CD4-positive, alpha-beta T cell (primary cell): ENCODE measurements around the gene JUP. TPM values are rescaled to one million over a fixed set of nuclear protein-coding genes. Genes with fewer than 3 reads are reported as not detected.

Experiments
- ATAC-seq: fragments of 200-7000 bp; cut with Tn5 transposase; one replicate; pipeline ENCODE4 v1.10.0; 2022; ENCODE audit warnings: mild to moderate bottlenecking; ENCODE audit not compliant: poor library complexity
- CTCF ChIA-PET: fragments of 350-600 bp; sonication (Branson Sonifier 250); formaldehyde crosslinking; loops from one replicate; lab custom pipeline; 2021; ENCODE audit warnings: antibody characterized with exemption, inconsistent platforms; lab: Charles Lee
- POLR2A ChIA-PET: fragments of 350-600 bp; sonication (Branson Sonifier 250); formaldehyde crosslinking; loops from one replicate; lab custom pipeline; 2021; ENCODE audit warnings: antibody characterized with exemption, inconsistent platforms; lab: Charles Lee
- DNase-seq, 14 experiments: peaks; one replicate each; pipeline ENCODE4 v3.0.0-alpha.2; 2013 to 2020; ENCODE audit warnings: mixed read lengths in 2 of 14
- H3K27ac ChIP-seq, 2 donors: one replicate each; pipeline versions ENCODE4 v1.5.1 to v1.7.0; 2013; ENCODE audit warnings: low read length in 2 of 2, low read depth in 1 of 2, mild to moderate bottlenecking in 1 of 2
- H3K27me3 ChIP-seq, 2 experiments: 1 replicate in 1 of 2; 2 replicates in 1 of 2; pipeline versions ENCODE4 v1.6.1 to v1.7.0; 2013; ENCODE audit warnings: low read length in 2 of 2, control low read depth in 1 of 2, mild to moderate bottlenecking in 1 of 2, moderate library complexity in 1 of 2; ENCODE audit not compliant: insufficient read depth in 2 of 2, control insufficient read depth in 1 of 2
- H3K36me3 ChIP-seq: one replicate; pipeline ENCODE4 v1.6.1; 2013; ENCODE audit warnings: low read length, control low read depth; ENCODE audit not compliant: insufficient read depth
- H3K4me1 ChIP-seq: one replicate; pipeline ENCODE4 v1.6.1; 2013; ENCODE audit warnings: low read length, control low read depth; ENCODE audit not compliant: insufficient read depth
- H3K4me3 ChIP-seq: one replicate; pipeline ENCODE4 v1.5.1; 2013; ENCODE audit warnings: mild to moderate bottlenecking, low read length, moderate library complexity
- H3K9me3 ChIP-seq, 2 experiments: 1 replicate in 1 of 2; 2 replicates in 1 of 2; pipeline versions ENCODE4 v1.6.1 to v1.7.0; 2013; ENCODE audit warnings: low read length in 2 of 2, mild to moderate bottlenecking in 2 of 2, control low read depth in 1 of 2, moderate library complexity in 1 of 2; ENCODE audit not compliant: control insufficient read depth in 1 of 2, insufficient read depth in 1 of 2
- H3K27ac Mint-ChIP-seq: one replicate; pipeline ENCODE4 v1.8.0; 2020; ENCODE audit warnings: mixed read lengths
- H3K27me3 Mint-ChIP-seq: one replicate; pipeline ENCODE4 v1.8.0; 2021; ENCODE audit warnings: mixed read lengths
- H3K36me3 Mint-ChIP-seq: one replicate; pipeline ENCODE4 v1.8.0; 2021; ENCODE audit warnings: low read depth, mixed read lengths
- H3K4me1 Mint-ChIP-seq: one replicate; pipeline ENCODE4 v1.8.0; 2021; ENCODE audit warnings: low read depth, mixed read lengths
- H3K4me3 Mint-ChIP-seq: one replicate; pipeline ENCODE4 v1.8.0; 2020; ENCODE audit warnings: mild to moderate bottlenecking, mixed read lengths
- H3K9me3 Mint-ChIP-seq: one replicate; pipeline ENCODE4 v1.8.0; 2020; ENCODE audit warnings: mixed read lengths
- CTCF ChIP-seq: fragments of 200-600 bp; IDR thresholded peaks from one replicate; pipeline ENCODE4 v1.8.0; 2022; ENCODE audit warnings: antibody characterized with exemption, mild to moderate bottlenecking
- intact Hi-C, 2 experiments: fragments of 100-400 bp; cut with DNase I in 1 of 2; cut with micrococcal nuclease in 1 of 2; formaldehyde crosslinking; loops; one replicate each; pipeline versions ENCODE4 v1.15.1 to v1.9.0; 2023 to 2025; cut with DNase I, micrococcal nuclease
- total RNA-seq, 174 experiments: library from RNA in 2 of 174; stranded (reverse) in 2 of 174; gene quantifications; one replicate each; pipeline ENCODE4 v1.2.3 and lab custom pipeline; 2021 to 2026

The JUP gene
- total RNA-seq, 2 experiments from 2014 or later: 0.88 to 1.1 TPM

- CTCF ChIA-PET: no interaction called here
- Mint-ChIP-seq H3K4me1 (no peaks in the 10 kb centered on the region), H3K4me3 (no peak overlapping the region), H3K27me3 (peaks cover 68% of the 10 kb centered on the region), H3K9me3 (no peaks in the 10 kb centered on the region), H3K36me3 (no peaks in the 10 kb centered on the region), H3K27ac (no peak overlapping the region)
- Histone ChIP-seq H3K9me3 (peaks cover 0 to 18% of the 10 kb centered on the region in 2 experiments), H3K4me1 (peaks cover 21% of the 10 kb centered on the region), H3K36me3 (no peaks in the 10 kb centered on the region), H3K4me3 (peak overlapping the region; percentile 33), H3K27ac (no peak overlapping the region), H3K27me3 (peaks cover 50 to 62% of the 10 kb centered on the region in 2 experiments)
- intact Hi-C loops: loop anchor here (5.0 kb wide), 2 partner anchors 52 to 382 kb away; partner anchors contain the start of gene JUP (in 1 of the 2)
- DNase-seq (no peak), ATAC-seq (no peak)
- no peak for TF ChIP-seq CTCF
- POLR2A ChIA-PET: interaction anchor here (1.0 kb wide), 1 partner anchor 46 kb away, joined by 3 read pairs; the partner anchor contains the start of gene EIF1
Observed at GRCh38 chr17:41734949-41735313, 51.6 kb downstream of the JUP start.

GRCh38 chr17:41734139-41734948, 52.2 kb downstream of the JUP start, which contains the start of gene HAP1:
Gene HAP1 (minus strand): TSS chr17:41734643. CDS start chr17:41734634, 9 bp downstream.
- Histone ChIP-seq H3K4me1 (peaks cover 21% of the 10 kb centered on the region), H3K27me3 (peaks cover 50 to 62% of the 10 kb centered on the region in 2 experiments), H3K27ac (no peak within 1 kb of the TSS), H3K9me3 (peaks cover 0 to 18% of the 10 kb centered on the region in 2 experiments), H3K36me3 (no peaks in the 10 kb centered on the region), H3K4me3 (peak within 1 kb of the TSS; percentile 33)
- H3K36me3 Mint-ChIP-seq: no peaks in the 10 kb centered on the region
- POLR2A ChIA-PET: interaction anchor here (1.0 kb wide), 1 partner anchor 46 kb away, joined by 3 read pairs; the partner anchor contains the start of gene EIF1
- DNase-seq (peak in 4 of 14 experiments; percentile 3 to 38 (median 20)), ATAC-seq (no peak)
- CTCF ChIA-PET: no interaction called here
- no peak within 1 kb of the TSS for H3K27ac Mint-ChIP-seq
- H3K4me1 Mint-ChIP-seq: no peaks in the 10 kb centered on the region
- peak within 1 kb of the TSS; percentile 38 for H3K4me3 Mint-ChIP-seq
- no peaks in the 10 kb centered on the region for H3K9me3 Mint-ChIP-seq
- intact Hi-C loops: no loop called here
- no peak for TF ChIP-seq CTCF
- peaks cover 68% of the 10 kb centered on the region for H3K27me3 Mint-ChIP-seq

- intact Hi-C loops: no loop called here
- no peak overlapping the region for H3K27ac ChIP-seq
- ChIA-PET POLR2A (no interaction called here), CTCF (interaction anchor here (0.6 to 0.7 kb wide), 2 partner anchors 37 to 831 kb away, joined by 3 to 4 read pairs; no protein-coding TSS in a partner anchor)
- DNase-seq (no peak), ATAC-seq (no peak)
- Mint-ChIP-seq H3K27me3 (peaks cover 68% of the 10 kb centered on the region), H3K27ac (no peak overlapping the region), H3K4me1 (no peaks in the 10 kb centered on the region), H3K36me3 (no peaks in the 10 kb centered on the region), H3K9me3 (no peaks in the 10 kb centered on the region), H3K4me3 (peak overlapping the region; percentile 38)
- peaks cover 0 to 18% of the 10 kb centered on the region in 2 experiments for H3K9me3 ChIP-seq
- no peak for TF ChIP-seq CTCF
- H3K4me3 ChIP-seq: peak overlapping the region; percentile 33
- H3K4me1 ChIP-seq: peaks cover 21% of the 10 kb centered on the region
- H3K27me3 ChIP-seq: peaks cover 50 to 62% of the 10 kb centered on the region in 2 experiments
- no peaks in the 10 kb centered on the region for H3K36me3 ChIP-seq
Observed at GRCh38 chr17:41733348-41734138, 53.0 kb downstream of the JUP start.
